Mucosa of descending colon (tissue), 3 donors: Measurements from ENCODE around the gene SERPIND1. TPM values are rescaled to one million over a fixed set of nuclear protein-coding genes. Genes with fewer than 3 reads are reported as not detected.
"Not testable (repeated sequence)": the region's sequence is repeated elsewhere in the genome, so short reads cannot be mapped to it uniquely, and the experiment has no call there.

Experiments
- ATAC-seq: fragments of 200-7000 bp; cut with Tn5 transposase; one replicate; pipeline ENCODE4 v1.9.1; 2020; ENCODE audit warnings: mild to moderate bottlenecking, moderate library complexity
- DNase-seq, 3 donors: peaks; one replicate each; pipeline ENCODE4 v3.0.0-alpha.2; 2020
- H3K36me3 ChIP-seq: fragments of 200-600 bp; one replicate; pipeline ENCODE4 v1.8.0; 2021; ENCODE audit warnings: low read depth, mild to moderate bottlenecking
- H3K4me1 ChIP-seq: fragments of 200-600 bp; one replicate; pipeline ENCODE4 v1.8.0; 2021; ENCODE audit warnings: low read depth, mild to moderate bottlenecking
- H3K4me3 ChIP-seq: fragments of 200-600 bp; one replicate; pipeline ENCODE4 v1.8.0; 2021; ENCODE audit warnings: mild to moderate bottlenecking
- H3K9me3 ChIP-seq: fragments of 200-600 bp; one replicate; pipeline ENCODE4 v1.8.0; 2021; ENCODE audit warnings: mild to moderate bottlenecking
- intact Hi-C, 2 donors: fragments of 100-400 bp; cut with DNase I in 1 of 2; cut with micrococcal nuclease in 1 of 2; formaldehyde crosslinking; loops; one replicate each; pipeline versions ENCODE4 v1.11.0 to v1.11.1; 2022; cut with DNase I, micrococcal nuclease
- total RNA-seq, 3 donors: library from RNA; stranded (reverse); fragmentation: NEBNext Ultra II Directional in 2 of 3; extraction: Animal tissue kit (Norgen Biotek cat#: 25700) in 2 of 3; gene quantifications; one replicate each; pipeline versions ENCODE4 v1.2.1 to v1.2.4, GENCODE V29; 2021 to 2023
- TF ChIP-seq, protein P1 (sequence below): fragments of 200-600 bp; IDR thresholded peaks from one replicate; pipeline ENCODE4 v1.8.0; 2022; ENCODE audit warnings: antibody characterized with exemption, mild to moderate bottlenecking
- donor health status: DM: no; HTN: no; CAD: no; lungs with moderate emphysema.
- donor health status: DM: no; HTN: no; CAD: no.
- donor health status: DM: no; HTN: yes; CAD: no.

Gene SERPIND1
- total RNA-seq, 3 donors from 2014 or later: not detected

DNA sequence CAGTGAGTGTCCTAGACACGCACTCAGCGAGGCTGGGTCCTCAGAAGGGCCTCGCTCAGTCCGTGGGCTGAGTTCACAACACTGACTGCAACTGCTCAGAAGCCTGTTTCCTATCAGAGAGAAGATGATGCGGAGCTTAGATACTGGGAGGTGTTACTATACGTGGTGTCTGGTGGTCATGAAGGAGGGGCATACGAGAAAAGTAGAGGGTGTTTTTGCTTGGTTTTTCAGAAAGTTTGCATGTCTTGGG, 9.5 kb upstream of the SERPIND1 start:
- ATAC-seq: no peak
- no peak for DNase-seq
- intact Hi-C loops: no loop called here

DNA sequence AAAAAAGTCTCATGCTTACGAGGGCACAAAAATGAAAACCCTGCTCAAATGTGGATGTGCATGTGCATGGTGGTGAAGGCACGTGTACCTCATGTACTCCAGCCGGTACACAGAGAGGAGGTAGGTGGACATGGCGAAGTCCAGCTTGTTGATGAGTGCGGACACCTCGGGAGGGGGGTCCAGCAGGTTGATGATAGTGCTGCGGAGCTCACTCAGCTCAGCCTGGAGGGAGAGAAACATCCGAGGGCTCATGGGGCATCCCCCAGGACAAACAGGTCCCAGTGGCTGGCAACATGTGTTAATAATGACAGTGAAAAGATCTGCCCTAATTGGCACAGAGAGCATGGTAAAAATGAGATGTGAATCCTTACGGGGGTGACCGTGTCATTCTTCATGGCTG, 9.2 kb upstream of the SERPIND1 start:
- H3K9me3 ChIP-seq: no peaks in the 10 kb centered on the region
- no peak for DNase-seq
- TF ChIP-seq, protein P1, sequence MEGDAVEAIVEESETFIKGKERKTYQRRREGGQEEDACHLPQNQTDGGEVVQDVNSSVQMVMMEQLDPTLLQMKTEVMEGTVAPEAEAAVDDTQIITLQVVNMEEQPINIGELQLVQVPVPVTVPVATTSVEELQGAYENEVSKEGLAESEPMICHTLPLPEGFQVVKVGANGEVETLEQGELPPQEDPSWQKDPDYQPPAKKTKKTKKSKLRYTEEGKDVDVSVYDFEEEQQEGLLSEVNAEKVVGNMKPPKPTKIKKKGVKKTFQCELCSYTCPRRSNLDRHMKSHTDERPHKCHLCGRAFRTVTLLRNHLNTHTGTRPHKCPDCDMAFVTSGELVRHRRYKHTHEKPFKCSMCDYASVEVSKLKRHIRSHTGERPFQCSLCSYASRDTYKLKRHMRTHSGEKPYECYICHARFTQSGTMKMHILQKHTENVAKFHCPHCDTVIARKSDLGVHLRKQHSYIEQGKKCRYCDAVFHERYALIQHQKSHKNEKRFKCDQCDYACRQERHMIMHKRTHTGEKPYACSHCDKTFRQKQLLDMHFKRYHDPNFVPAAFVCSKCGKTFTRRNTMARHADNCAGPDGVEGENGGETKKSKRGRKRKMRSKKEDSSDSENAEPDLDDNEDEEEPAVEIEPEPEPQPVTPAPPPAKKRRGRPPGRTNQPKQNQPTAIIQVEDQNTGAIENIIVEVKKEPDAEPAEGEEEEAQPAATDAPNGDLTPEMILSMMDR: no peak
- ATAC-seq: no peak
- no peaks in the 10 kb centered on the region for H3K36me3 ChIP-seq
- H3K4me3 ChIP-seq: no peak overlapping the region
- H3K4me1 ChIP-seq: no peaks in the 10 kb centered on the region
- intact Hi-C loops: no loop called here

More for the DNA sequence above, 9.5 kb upstream of the SERPIND1 start:
- Histone ChIP-seq H3K4me3 (no peak overlapping the region), H3K36me3 (no peaks in the 10 kb centered on the region), H3K9me3 (no peaks in the 10 kb centered on the region), H3K4me1 (no peaks in the 10 kb centered on the region)
- TF ChIP-seq, protein P1: no peak

DNA sequence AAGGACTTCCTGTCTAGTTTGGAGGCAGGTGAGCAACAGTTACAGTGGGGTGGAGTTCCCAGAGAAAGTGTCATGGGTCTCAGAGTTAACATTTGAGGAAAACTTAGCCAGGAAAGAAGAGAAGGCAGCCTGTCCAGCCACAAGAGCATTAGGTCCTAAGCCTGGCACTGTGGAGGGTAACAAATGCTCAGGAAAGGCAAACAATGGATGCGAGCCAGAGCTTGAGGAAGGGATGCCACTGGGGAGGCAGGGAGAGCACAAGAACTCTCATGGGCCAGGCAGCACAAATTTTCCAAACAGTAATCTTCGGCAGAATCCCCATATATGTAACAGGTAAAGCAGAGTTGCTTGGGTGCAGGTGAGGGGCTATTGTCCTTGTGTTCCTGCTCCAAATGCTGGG, 8.0 kb upstream of the SERPIND1 start:
- H3K36me3 ChIP-seq: no peaks in the 10 kb centered on the region
- DNase-seq: no peak
- H3K9me3 ChIP-seq: no peaks in the 10 kb centered on the region
- no peaks in the 10 kb centered on the region for H3K4me1 ChIP-seq
- H3K4me3 ChIP-seq: no peak overlapping the region
- intact Hi-C loops: no loop called here
- TF ChIP-seq, protein P1: no peak
- ATAC-seq: no peak

DNA sequence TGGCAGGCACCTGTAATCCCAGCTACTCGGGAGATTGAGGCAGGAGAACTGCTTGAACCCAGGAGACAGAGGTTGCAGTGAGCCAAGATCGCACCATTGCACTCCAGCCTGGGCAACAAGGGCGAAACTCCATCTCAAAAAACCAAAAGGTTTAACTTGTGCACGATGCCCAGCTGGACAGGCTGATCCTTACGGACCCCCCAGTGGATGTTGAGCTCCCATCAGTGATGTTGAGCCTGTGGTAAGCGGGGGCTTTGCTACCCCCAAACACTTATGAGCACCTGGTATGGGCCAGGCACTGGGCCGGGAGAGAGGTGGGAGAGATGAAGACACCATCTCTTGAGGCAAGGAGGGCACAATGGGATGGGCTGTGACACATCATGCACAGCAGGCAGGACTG, 7.4 kb upstream of the SERPIND1 start:
- no peak overlapping the region for H3K4me3 ChIP-seq
- no peaks in the 10 kb centered on the region for H3K4me1 ChIP-seq
- no peak for DNase-seq
- ATAC-seq: no peak
- TF ChIP-seq, protein P1: no peak
- H3K9me3 ChIP-seq: no peaks in the 10 kb centered on the region
- intact Hi-C loops: no loop called here
- H3K36me3 ChIP-seq: no peaks in the 10 kb centered on the region

DNA sequence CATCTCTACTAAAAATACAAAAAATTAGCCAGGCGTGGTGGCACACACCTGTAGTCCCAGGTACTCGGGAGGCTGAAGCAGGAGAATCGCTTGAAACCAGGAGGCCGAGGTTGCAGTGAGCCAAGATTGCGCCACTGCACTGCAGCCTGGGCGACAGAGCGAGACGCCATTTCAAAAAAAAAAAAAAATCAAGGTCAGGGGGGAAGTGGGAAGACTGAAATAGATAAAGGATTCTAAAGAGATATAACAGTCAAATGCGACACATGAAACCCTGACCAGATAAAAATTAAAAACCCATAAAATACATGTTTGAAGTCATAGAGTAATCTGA, 4.5 kb upstream of the SERPIND1 start:
- H3K4me3 ChIP-seq, H3K4me1 ChIP-seq, H3K9me3 ChIP-seq, intact Hi-C loops, ATAC-seq, DNase-seq, H3K36me3 ChIP-seq: not testable (repeated sequence)

DNA sequence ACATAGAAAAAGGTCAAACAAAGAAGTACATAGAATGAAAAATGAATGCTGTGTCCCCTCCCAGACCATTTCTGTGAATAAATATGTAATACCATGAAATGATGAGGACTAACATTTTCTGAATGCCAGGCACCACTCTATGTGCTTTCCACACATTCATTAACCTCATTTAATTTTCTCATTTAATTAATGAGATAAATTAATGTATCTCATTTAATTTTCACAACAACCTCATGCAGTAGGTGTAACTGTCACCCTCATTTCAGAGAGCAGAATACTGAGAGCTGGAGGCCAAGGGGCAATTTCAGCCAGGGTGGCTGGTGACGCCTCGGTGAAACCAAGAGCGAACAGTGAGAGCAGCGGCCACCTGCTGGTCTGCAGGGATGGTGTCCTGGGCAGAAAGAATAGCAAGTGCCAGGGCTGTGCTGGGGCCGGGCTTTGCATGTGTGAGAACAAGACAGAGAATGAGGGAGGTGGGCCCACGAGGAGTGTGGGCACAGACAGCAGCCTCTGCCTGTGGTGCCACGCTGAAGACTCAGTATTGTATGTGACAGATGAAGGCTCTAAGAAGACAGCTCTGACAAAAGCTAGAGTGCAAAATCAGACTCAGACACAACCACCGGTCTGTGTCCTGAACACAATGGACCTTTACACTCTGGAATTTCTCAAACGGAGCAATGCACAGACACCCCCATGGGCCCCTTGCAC, 1.8 kb upstream of the SERPIND1 start:
- no peak for ATAC-seq
- Histone ChIP-seq H3K36me3 (no peaks in the 10 kb centered on the region), H3K4me1 (no peaks in the 10 kb centered on the region), H3K4me3 (no peak overlapping the region), H3K9me3 (no peaks in the 10 kb centered on the region)
- intact Hi-C loops: no loop called here
- no peak for DNase-seq
- TF ChIP-seq, protein P1: no peak
